Stimulated activated CD4-positive, alpha-beta T cell treated with anti-CD3 and anti-CD28 coated beads, Interleukin-2, amount 100 ng/mL, for 24 hours (primary cell): ENCODE measurements around the gene TSPAN2.
"Not testable (repeated sequence)": the region's sequence is repeated elsewhere in the genome, so short reads cannot be mapped to it uniquely, and the experiment has no call there.

Experiments
- DNase-seq, 2 donors: peaks; one replicate each; pipeline ENCODE4 v3.0.0-alpha.2; 2020

The TSPAN2 gene

GRCh38 chr1:115031595-115031994 is 57.7 kb downstream of the TSPAN2 start:
- no peak for DNase-seq

- DNase-seq: no peak
Observed at GRCh38 chr1:115029526-115029925, 59.8 kb downstream of the TSPAN2 start, which contains the start of gene TSHB. TSS of gene TSHB (plus strand) at chr1:115029826. CDS start at chr1:115033363, 3,537 bp downstream.

GRCh38 chr1:115023593-115023992 is 65.7 kb downstream of the TSPAN2 start:
- DNase-seq: no peak

GRCh38 chr1:115021145-115021544 is 68.2 kb downstream of the TSPAN2 start:
- DNase-seq: no peak

GRCh38 chr1:115019549-115019948 is 69.8 kb downstream of the TSPAN2 start:
- not testable (repeated sequence) for DNase-seq

GRCh38 chr1:115013792-115014191 is 75.5 kb downstream of the TSPAN2 start:
- DNase-seq: no peak

- no peak for DNase-seq
Observed at GRCh38 chr1:115012434-115012833, 76.9 kb downstream of the TSPAN2 start.

GRCh38 chr1:115012006-115012405 is 77.3 kb downstream of the TSPAN2 start:
- no peak for DNase-seq

GRCh38 chr1:115006191-115006590 is 83.1 kb downstream of the TSPAN2 start:
- no peak for DNase-seq
